Midbrain (tissue), 1 donor: Measurements from ENCODE around the gene PNKD.
"Not testable (repeated sequence)": the region's sequence is repeated elsewhere in the genome, so short reads cannot be mapped to it uniquely, and the experiment has no call there.

Source experiments
- DNase-seq: peaks from one replicate; lab custom pipeline; 2025; lab: John Stamatoyannopoulos, UW

PNKD gene

DNA sequence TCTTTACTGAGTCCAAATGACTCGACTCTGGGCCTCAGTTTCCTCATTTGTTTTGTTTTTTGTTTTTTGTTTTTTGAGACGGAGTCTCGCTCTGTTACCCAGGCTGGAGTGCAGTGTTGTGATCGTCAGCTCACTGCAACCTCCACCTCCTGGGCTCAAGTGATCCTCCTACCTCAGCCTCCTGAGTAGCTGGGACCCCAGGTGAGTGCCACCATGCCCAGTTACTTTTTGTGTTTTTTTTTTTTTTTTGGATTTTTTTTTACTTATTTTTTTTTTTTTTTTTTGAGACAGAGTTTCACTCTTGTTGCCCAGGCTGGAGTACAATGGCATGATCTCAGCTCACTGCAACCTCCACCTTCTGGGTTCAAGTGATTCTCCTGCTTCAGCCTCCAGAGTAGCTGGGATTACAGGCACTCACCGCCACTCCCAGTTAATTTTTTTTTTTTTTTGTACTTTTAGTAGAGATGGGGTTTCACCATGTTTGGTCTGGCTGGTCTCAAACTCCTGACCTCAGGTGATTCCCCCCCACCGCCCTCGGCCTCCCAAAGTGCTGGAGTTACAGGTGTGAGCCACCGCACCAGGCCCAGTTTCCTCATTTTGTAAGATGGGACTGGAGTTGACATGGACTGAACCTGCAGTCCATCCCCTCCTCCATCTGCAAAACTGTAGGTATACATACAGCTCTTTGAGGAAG lies 3.0 kb downstream of the PNKD start:
- DNase-seq: not testable (repeated sequence)

DNA sequence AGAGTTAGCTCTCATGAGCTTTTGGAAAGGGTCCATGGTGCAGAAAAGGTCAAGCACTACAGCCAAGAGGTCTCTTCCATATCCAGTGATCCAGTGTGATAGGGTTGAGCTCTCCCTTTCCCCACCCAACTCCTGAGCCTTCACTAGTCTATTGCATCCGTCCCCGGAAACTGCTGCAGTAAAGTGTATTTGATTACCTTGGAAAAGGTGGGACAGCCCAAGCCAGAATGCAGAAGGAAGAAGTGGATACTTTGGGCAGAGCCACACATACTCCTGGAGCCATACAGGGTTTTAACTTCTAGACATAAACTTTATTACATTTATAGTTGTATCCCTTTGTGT lies 3.6 kb downstream of the PNKD start:
- DNase-seq: no peak

- no peak for DNase-seq
Measured at GRCh38 chr2:218274586-218274985, 4.3 kb downstream of the PNKD start.

DNA sequence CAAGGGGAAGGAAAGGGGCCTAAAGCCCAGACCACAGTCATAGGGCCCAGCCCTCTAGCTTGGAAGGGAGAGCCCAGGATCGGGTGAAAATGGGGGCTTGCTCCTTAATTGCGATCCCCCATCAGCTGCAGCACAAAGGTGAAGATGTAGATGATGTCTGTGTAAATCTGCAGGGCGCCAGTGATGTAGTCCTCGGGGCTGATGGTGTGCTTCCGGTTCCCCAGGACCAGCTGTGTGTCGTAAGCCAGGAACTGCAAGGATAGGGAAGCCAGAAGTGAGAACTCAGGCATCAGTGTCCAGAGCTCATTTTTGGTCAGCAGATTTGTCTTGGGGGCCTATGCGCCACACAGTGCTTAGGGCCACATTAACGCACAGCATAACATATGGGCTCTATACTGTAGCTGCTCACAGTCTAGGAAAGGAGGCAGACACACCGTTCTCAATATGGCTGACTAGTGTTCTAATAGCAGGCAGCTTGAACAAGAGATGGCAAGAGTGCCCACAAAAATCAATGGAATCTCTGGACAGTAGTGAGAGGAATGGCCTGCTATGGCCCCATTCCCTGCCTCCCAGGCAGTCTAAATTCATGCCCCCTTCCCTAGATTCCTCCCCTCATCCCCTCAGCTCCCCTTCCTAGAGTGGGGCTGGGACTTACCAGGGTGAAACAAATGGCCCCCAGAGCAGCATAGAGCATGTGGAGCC lies 5.2 kb downstream of the PNKD start:
- DNase-seq: no peak

- DNase-seq: no peak
Measured at GRCh38 chr2:218276986-218277755, 6.9 kb downstream of the PNKD start.

- DNase-seq: no peak
Measured at GRCh38 chr2:218277921-218278320, 7.6 kb downstream of the PNKD start.

DNA sequence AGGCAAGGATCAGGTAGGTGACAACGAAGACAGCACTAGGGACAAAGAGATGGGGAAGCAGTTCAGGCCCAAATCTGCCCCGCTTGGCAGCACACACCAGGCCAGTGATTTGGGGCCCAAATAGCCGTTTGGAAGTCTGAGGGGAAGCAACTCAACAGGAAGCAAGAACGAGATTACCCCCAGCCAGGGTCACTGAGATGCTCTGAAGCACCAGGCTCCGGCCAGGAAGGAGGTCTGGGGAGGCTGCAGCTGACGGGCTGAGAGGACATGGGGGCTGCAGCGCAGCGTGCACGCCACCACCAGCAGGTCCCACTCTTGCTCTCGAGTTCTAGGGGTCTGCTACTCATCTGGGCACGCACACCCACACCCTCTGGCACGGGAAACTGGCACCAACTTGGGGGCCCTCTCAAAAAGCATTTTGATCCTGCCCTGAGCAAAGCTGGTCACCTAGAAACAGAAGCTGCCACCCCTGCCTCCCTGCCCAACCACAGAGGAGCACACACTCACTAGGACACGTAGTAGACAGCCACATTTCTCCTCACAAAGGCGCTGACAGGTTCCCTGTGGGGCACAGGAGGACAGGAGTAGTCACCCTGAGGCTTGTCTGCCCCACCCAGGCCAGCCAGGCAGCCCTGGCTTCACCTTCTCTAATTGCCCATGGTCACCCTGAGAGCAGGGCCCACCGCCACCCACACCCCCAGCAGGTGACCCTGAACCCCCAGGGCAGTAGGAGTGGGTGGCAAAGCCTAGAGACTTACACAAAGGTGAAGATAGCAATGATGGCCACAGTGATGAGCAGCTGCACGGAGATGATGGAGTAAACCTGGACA lies 8.4 kb downstream of the PNKD start:
- DNase-seq: no peak

DNA sequence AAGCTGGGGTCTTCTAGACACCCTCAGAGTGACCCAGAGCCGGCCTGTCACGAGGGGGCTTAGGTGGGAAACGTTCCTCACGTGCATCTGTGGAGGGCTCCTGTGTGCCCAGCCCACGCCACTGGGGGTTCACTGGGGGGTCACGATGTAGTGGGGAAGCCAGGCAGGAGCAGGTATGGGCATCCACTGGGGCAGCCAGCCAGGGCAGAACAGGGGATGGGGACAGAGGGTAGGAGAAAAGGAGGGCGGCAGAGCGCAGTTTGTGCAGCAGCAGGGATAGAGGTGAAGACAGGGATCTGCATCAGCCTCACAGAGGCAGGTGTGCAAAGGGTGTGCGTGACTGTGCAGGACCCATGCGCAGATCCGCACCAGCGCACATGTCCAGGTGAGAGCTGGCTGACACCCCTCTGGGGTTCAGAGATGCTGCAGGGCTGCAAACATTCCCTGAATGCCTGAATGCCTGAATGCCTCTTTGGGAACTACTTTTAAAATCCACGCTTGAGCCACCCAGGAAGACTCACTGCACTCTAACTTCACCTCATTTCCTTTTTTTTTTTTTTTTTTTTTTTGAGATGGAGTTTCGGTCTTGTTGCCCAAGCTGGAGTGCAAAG lies 10.0 kb downstream of the PNKD start:
- no peak for DNase-seq

- DNase-seq: no peak
Measured at GRCh38 chr2:218281449-218281848, 11.1 kb downstream of the PNKD start.

- peak; percentile 64 for DNase-seq
Measured at GRCh38 chr2:218282173-218282991, 12.1 kb downstream of the PNKD start.

DNA sequence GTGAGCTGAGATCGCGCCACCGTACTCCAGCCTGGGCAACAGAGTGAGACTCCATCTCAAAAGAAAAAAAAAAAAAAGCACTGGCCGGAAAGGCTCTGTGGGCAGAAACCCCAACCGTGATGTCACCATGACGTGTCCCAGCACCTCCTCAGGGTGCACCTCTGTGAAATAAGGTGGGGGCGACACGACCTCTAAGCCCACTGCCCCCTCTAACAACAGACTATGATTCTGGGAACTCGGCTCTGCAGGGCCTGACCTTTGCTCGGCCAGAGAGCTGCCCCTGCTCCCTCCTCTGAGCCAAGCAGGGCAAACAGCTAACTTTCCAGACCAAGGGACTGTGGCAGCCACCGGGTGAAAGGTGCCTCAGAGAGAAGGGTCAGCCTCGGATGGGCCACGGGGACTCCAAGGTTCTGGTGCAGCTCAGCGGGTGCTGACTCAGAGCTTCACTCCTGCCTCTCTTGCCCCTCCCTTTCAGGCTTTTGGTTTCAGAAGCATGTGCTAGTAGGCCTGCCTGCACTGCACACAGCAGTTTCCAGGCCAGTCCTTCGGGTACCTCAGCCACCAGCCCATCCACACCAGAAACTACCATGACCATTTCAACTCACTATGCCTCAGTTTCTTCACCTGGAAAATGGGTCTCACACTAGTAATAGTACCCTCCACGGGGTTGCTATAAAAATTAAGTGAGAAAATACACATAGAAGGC lies 13.9 kb downstream of the PNKD start:
- DNase-seq: no peak

DNA sequence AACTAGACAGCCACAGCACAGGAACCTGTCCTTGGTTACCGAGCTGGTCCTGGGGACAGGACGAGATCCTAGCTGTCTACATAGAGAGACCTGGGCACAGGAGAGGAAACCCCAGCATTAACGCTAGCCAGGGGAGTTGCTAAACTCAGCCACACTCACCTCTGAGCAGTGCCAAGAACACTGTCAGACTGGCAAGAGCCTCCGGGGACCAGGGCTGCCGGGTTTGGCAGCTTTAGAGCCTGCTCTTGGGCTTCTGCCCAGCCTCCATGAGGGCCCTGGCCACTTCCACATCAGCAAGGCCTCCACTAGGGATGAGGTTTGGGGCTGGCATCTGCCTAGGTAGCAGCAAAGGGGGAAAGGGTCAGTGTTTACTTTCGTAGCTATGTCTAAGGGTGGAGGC lies 15.3 kb downstream of the PNKD start:
- DNase-seq: peak; percentile 65

DNA sequence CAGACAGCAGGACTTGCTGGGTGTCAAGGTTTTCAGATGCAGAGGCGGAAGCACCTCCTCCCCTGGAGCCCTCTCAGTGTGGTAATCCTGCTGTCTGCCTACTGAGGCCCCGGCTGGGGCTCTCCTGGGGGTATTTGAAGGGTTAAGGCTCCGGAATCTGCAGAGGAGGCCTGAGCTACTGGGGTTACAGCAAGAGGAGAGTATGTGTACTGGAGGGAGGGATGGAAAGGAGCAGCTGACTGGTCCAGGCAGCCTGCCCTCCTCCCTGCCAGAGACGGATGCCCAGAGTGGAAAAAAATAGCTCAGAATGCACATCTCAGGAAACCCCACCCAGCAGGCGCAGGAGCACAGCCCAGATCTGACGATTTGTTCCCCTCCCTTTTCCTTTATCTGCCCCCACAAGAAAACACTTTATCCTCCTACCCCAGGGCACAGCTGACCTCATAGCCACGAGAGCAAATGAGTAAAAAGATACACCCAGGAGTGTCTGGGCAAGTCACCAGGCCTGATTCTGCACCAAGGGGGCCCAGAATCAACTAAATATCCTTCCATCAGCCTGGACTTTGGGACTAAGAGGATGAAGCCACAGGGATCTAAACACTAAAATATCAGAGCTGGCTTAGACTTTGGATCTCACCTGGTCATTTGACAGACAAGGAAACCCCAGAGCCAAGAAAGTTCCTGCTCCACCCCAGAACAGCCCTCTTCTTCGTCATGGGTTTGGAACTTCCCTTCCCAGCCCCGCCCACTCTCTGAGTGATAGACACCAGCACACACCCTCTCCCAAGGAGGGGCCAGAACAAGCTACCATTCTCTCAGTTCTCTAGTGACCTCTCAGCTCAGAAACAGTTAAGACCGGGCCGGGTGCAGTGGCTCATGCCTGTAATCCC lies 16.5 kb downstream of the PNKD start:
- DNase-seq: peak; percentile 87

DNA sequence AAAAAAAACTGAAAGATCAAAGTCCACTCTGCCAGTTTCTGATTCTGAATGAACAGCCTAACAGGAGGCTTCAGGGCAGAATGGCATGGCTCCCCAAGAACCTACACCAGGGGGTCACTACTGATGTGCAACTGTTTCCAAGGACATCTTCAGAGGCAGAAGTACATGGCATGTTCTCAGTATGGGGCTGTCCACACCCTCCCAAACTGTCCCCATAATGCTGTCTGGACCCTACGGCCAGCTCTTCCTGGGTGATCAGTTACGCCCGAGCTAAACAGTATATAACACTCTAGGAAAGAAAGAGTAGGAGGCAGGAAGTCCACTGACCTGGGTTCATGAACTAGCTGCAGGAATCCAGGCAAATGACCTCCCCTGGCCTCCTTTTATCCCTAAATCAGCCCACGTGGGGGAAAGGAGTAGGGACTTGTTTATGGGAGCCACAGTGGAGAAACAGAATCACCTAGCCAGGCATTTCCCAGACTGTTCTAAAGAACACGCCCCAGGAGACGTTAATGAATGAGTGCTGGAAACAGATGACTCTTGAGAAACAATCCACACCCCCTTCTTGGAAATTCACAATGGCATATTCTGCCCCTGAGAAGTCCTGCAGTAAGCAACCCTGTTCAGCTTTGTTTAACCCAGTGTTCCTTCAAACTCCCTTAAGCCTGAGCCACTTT lies 19.5 kb downstream of the PNKD start:
- peak; percentile 20 for DNase-seq

DNA sequence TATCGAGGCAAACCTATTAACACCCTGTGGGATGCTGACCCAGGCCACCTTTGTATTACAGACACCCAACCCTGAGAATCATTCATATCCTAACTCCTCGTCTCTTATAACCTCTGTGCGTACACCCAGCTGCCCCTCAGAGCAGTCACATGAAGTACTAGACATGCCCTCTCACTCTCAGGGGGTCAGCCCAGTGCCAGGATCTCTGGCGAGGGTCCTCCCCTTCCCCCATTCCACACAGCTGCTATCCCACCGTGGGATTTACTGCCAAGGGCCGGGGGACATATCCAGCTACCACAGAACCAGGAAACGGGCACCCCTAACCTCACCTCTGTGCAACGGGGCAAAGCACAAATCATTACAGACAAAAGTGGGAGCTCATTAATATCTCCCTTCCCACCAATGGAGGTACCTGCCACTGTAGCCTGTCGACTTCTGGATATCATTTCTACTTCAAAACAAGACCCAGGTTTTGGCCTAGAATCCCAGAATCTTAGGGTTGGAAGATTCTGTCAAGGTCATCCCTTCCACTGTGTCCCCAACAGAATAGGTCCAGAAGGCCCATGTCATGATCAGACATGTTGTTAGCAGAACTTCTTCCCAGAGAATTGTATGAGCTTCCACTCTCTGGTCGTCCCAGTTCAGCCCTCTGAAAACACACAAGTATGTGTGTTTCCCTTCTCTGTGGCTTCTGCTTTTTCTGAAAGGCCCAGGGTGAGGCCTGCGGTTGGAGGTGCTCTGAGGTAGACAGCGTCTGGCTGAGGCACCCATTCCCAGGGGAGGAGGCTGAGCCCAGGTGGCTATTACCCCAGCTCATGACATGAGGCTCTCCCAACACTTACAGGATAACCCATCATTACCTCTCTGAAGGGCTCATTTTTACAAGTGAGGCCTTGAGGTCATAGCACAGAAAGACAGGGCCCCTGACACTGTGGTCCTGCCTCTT lies 20.3 kb downstream of the PNKD start:
- no peak for DNase-seq

DNA sequence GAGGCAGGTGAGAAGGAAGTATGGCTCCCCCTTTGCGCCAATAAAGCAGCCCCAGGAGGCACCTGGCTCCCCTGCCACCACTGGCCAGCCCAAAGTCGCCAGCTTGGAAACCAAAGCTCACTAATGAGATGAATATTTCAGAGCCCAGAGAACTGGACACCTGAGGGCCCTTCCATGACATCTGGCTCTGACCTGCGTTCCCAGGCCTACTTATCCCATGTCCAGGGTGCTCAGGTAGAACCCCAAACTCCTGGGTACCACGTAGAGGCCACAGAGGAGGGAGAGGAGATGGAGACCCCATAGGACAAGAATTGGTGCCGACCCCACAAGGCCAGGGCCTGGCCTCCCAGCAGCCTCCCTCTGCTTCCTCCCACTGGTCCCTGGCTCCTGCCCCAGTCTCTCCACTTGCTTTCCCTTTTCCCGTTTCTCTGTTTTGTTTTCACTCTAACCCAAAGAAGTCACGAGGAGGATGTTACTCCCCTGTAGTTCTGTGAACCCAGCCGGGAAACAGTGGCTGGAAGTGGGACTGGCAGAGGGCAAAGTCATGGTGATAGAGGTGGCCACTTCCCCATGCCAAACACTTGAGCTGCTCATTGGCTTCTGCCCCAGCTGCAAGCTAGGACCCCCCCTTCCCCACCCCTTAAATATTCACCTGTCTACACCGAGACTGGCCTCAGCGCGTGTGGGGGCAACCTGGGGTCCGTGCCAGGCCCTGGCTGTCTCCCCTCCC lies 21.2 kb downstream of the PNKD start:
- DNase-seq: no peak
